ENCODE measurements around the gene SYT17. TPM values are rescaled to one million over a fixed set of nuclear protein-coding genes. Genes with fewer than 3 reads are reported as not detected.

Gene SYT17
- total RNA-seq, 1 experiment from 2014 or later, result 11.8 TPM

DNA sequence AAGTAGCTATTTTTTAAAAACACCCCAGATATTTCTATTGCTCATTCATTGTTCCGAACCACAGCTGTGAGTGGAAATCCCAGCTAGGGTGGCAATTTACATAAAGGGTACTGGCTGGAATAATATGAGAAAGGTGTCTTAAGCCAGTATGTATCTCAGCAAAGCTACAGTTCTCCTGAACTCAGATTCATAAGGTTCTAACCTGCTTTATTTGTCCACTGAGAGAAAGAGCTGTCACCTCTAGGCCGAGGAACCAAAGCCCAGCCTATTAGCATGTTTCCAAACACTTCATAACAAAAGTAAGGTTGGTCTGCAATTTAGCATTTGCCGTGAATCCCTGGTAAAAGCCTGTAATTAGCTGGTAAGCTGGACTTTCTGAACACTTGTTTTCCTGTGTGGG is 60.5 kb downstream of the SYT17 start:
- no TSS peak for BruUV-seq (replicated peaks)
- POLR2A ChIA-PET (ENCODE audit: unreplicated experiment), result no interaction called here
- no peaks in the 10 kb centered on the region for H3K27me3 ChIP-seq (ENCODE audit: low read length)
- TF ChIP-seq CTCF (conservative IDR thresholded peaks at IDR 0.05; ENCODE audit: low read depth, low read length) (no peak), EZH2 (IDR thresholded peaks at IDR 0.05; ENCODE audit: low read length, unreplicated experiment) (no peak), EZH2phosphoT487 (IDR thresholded peaks at IDR 0.05; ENCODE audit: borderline replicate concordance, low read length) (no peak)
- H3K4me3 ChIP-seq (ENCODE audit: low read length), result no peak overlapping the region
- no peaks in the 10 kb centered on the region for H3K9me3 ChIP-seq (ENCODE audit: low read length)
- intact Hi-C loops (cut with micrococcal nuclease), result no loop called here
- H3F3A ChIP-seq (ENCODE audit: low read length, unreplicated experiment), result no peaks in the 10 kb centered on the region
- H3K4me1 ChIP-seq (ENCODE audit: insufficient read depth, low read length), result no peaks in the 10 kb centered on the region
- no peaks in the 10 kb centered on the region for H3K79me2 ChIP-seq (ENCODE audit: low read length)
- H2AFZ ChIP-seq (ENCODE audit: low read length), result no peak overlapping the region
- H3K9ac ChIP-seq (ENCODE audit: low read length), result no peak overlapping the region
- no peaks in the 10 kb centered on the region for H3K9me2 ChIP-seq (replicated peaks; ENCODE audit: low read length)
- CTCF ChIA-PET, result no interaction called here
- H3K4me2 ChIP-seq (ENCODE audit: low read length), result no peak overlapping the region
- 0 out of 2 replicates have a peak, but pooled peaks cover 8% of the 10 kb centered on the region for H3K36me3 ChIP-seq (ENCODE audit: low read depth, low read length)
- no peak for DNase-seq
- H3K27ac ChIP-seq (ENCODE audit: low read length), result no peak overlapping the region
- ATAC-seq, result no peak
- no peaks in the 10 kb centered on the region for H4K20me1 ChIP-seq (ENCODE audit: low read length)

- Histone ChIP-seq H3K27me3 (ENCODE audit: low read length) (no peaks in the 10 kb centered on the region), H3K9me3 (ENCODE audit: low read length) (no peaks in the 10 kb centered on the region), H2AFZ (ENCODE audit: low read length) (no peak overlapping the region), H3K36me3 (ENCODE audit: low read depth, low read length) (peaks cover 2% of the 10 kb centered on the region; the same call in 1 of the 2 replicates), H4K20me1 (ENCODE audit: low read length) (no peaks in the 10 kb centered on the region), H3K9me2 (replicated peaks; ENCODE audit: low read length) (no peaks in the 10 kb centered on the region), H3K4me2 (ENCODE audit: low read length) (no peak overlapping the region), H3K27ac (ENCODE audit: low read length) (no peak overlapping the region), H3K4me3 (ENCODE audit: low read length) (no peak overlapping the region), H3K79me2 (ENCODE audit: low read length) (no peaks in the 10 kb centered on the region), H3K4me1 (ENCODE audit: insufficient read depth, low read length) (no peaks in the 10 kb centered on the region), H3K9ac (ENCODE audit: low read length) (no peak overlapping the region), H3F3A (ENCODE audit: low read length, unreplicated experiment) (no peaks in the 10 kb centered on the region)
- CTCF ChIA-PET, result no interaction called here
- intact Hi-C loops (cut with micrococcal nuclease), result no loop called here
- TF ChIP-seq CTCF (conservative IDR thresholded peaks at IDR 0.05; ENCODE audit: low read depth, low read length) (no peak), EZH2phosphoT487 (IDR thresholded peaks at IDR 0.05; ENCODE audit: borderline replicate concordance, low read length) (no peak), EZH2 (IDR thresholded peaks at IDR 0.05; ENCODE audit: low read length, unreplicated experiment) (no peak)
- DNase-seq, result no peak
- BruUV-seq (replicated peaks), result no TSS peak
- POLR2A ChIA-PET (ENCODE audit: unreplicated experiment), result no interaction called here
- ATAC-seq, result no peak
These were observed 62.5 kb downstream of the SYT17 start for GRCh38 chr16:19230575-19230974.

DNA sequence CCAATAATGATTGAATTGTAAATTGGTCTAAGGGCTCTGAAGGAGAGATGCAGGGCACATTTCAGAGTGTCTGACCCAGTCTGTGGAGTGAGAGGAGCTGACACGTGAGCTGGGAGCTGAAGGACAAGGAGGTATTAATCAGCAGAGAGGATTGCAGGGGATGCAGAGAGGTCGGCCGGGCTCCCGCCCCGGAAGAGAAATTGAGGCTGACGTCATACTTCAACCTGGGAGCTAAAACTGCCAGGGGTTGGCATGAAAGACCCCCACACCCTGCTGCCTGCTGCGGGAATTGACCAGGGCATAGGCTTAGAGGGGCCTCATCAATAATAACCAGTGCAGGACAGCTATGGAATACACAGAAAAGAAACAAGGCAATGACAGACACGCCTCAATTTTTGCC is 63.8 kb downstream of the SYT17 start:
- H3K4me2 ChIP-seq (ENCODE audit: low read length), result no peak overlapping the region
- H3K9ac ChIP-seq (ENCODE audit: low read length), result no peak overlapping the region
- BruUV-seq (replicated peaks), result no TSS peak
- no peaks in the 10 kb centered on the region for H3K27me3 ChIP-seq (ENCODE audit: low read length)
- POLR2A ChIA-PET (ENCODE audit: unreplicated experiment), result no interaction called here
- no peaks in the 10 kb centered on the region for H3K79me2 ChIP-seq (ENCODE audit: low read length)
- intact Hi-C loops (cut with micrococcal nuclease), result no loop called here
- no peaks in the 10 kb centered on the region for H3K9me3 ChIP-seq (ENCODE audit: low read length)
- H3K9me2 ChIP-seq (replicated peaks; ENCODE audit: low read length), result no peaks in the 10 kb centered on the region
- DNase-seq (no peak), ATAC-seq (no peak)
- peaks cover 9% of the 10 kb centered on the region for H3K4me1 ChIP-seq (ENCODE audit: insufficient read depth, low read length)
- H3F3A ChIP-seq (ENCODE audit: low read length, unreplicated experiment), result no peaks in the 10 kb centered on the region
- H3K4me3 ChIP-seq (ENCODE audit: low read length), result no peak overlapping the region
- H4K20me1 ChIP-seq (ENCODE audit: low read length), result no peaks in the 10 kb centered on the region
- no peak overlapping the region for H3K27ac ChIP-seq (ENCODE audit: low read length)
- H2AFZ ChIP-seq (ENCODE audit: low read length), result no peak overlapping the region
- H3K36me3 ChIP-seq (ENCODE audit: low read depth, low read length), result no peaks in the 10 kb centered on the region; the same call in 1 of the 2 replicates
- CTCF ChIA-PET, result no interaction called here
- no peak for TF ChIP-seq EZH2phosphoT487 (IDR thresholded peaks at IDR 0.05; ENCODE audit: borderline replicate concordance, low read length)
- TF ChIP-seq EZH2 (IDR thresholded peaks at IDR 0.05; ENCODE audit: low read length, unreplicated experiment), result no peak
- no peak for TF ChIP-seq CTCF (conservative IDR thresholded peaks at IDR 0.05; ENCODE audit: low read depth, low read length)
